K562 (cell line): ENCODE measurements around the gene CIART. TPM values are rescaled to one million over a fixed set of nuclear protein-coding genes. Genes with fewer than 3 reads are reported as not detected.

Experiments
- ADNP ChIP-seq: fragments of 200-800 bp; sonication (Bioruptor generic); IDR thresholded peaks from 2 replicates; pipeline ENCODE4 v1.6.1; 2016; ENCODE audit warnings: missing genetic modification characterization, missing compliant biosample characterization
- CBX1 ChIP-seq: sonication (generic); IDR thresholded peaks from 2 replicates; pipeline ENCODE4 v1.6.1; 2016; ENCODE audit warnings: antibody characterized with exemption, low read depth, mild to moderate bottlenecking
- CREM ChIP-seq: IDR thresholded peaks from 2 replicates; pipeline ENCODE4 v1.6.1; 2014; ENCODE audit warnings: antibody characterized with exemption, low read depth
- GTF2E2 ChIP-seq: fragments of 200-800 bp; sonication (Bioruptor generic); IDR thresholded peaks from 2 replicates; pipeline ENCODE4 v1.6.1; 2016; ENCODE audit warnings: missing genetic modification characterization, missing compliant biosample characterization
- MAX ChIP-seq: sonication (generic); formaldehyde crosslinking; IDR thresholded peaks from 2 replicates; pipeline ENCODE4 v1.9.0; 2022; ENCODE audit warnings: mild to moderate bottlenecking, missing genetic modification reagents
- NFYB ChIP-seq: IDR thresholded peaks from 2 replicates; pipeline ENCODE4 v1.6.1; 2011; ENCODE audit warnings: mild to moderate bottlenecking, moderate library complexity; ENCODE audit not compliant: insufficient read length; ENCODE audit errors: extremely low read depth
- PPARD ChIP-seq: fragments of 250-450 bp; sonication (Bioruptor Pico); IDR thresholded peaks from 2 replicates; pipeline ENCODE4 v1.8.0; 2022; ENCODE audit warnings: inconsistent platforms, mild to moderate bottlenecking, moderate library complexity
- RERE ChIP-seq: sonication (generic); formaldehyde crosslinking; IDR thresholded peaks from 2 replicates; pipeline ENCODE4 v1.8.0; 2023; ENCODE audit warnings: missing genetic modification reagents, mild to moderate bottlenecking, borderline replicate concordance
- SETDB1 ChIP-seq: IDR thresholded peaks from one replicate; pipeline ENCODE4 v1.6.1; 2012; ENCODE audit warnings: low read length, control low read depth, inconsistent platforms
- ZBTB40 ChIP-seq, 2 experiments: fragments of 450-650 bp in 1 of 2; sonication (generic) in 1 of 2; formaldehyde crosslinking in 1 of 2; IDR thresholded peaks; 2 replicates each; pipeline versions ENCODE4 v1.7.1 to v1.9.0; 2016 to 2022; ENCODE audit warnings: inconsistent platforms in 1 of 2, mild to moderate bottlenecking in 1 of 2, missing genetic modification reagents in 1 of 2
- ZNF143 ChIP-seq: sonication (generic); formaldehyde crosslinking; IDR thresholded peaks from 2 replicates; pipeline ENCODE4 v1.9.0; 2022; ENCODE audit warnings: mild to moderate bottlenecking, missing genetic modification reagents
- ZNF764 ChIP-seq: fragments of 250-450 bp; sonication (Bioruptor Pico); IDR thresholded peaks from 2 replicates; pipeline ENCODE4 v1.4.0; 2020; ENCODE audit warnings: low read depth, mild to moderate bottlenecking, moderate library complexity
- polyA plus RNA-seq, 8 experiments: library from polyadenylated mRNA; depleted of rRNA in 4 of 8; stranded (reverse) in 5 of 8; unstranded in 3 of 8; fragments of >200 nt; fragmentation: Nextera tagmentation in 2 of 8; fragmentation: Illumina TruSeq in 1 of 8; extraction: Ambion mirVana in 2 of 8; extraction: Trizol in 1 of 8; gene quantifications; 2 replicates each; pipeline versions ENCODE4 v1.2.1 to v1.2.3, GENCODE V29; 2011 to 2014; ENCODE audit warnings: inconsistent platforms in 1 of 8, missing spikeins in 1 of 8
- total RNA-seq, 7 experiments: library from RNA; depleted of rRNA in 6 of 7; stranded (reverse); fragments of >200 nt in 6 of 7; fragmentation: Illumina TruSeq in 2 of 7; extraction: Trizol in 2 of 7; gene quantifications; 2 replicates each; pipeline versions ENCODE4 v1.2.1 to v1.2.3, GENCODE V29; 2011 to 2021; ENCODE audit warnings: low replicate concordance in 1 of 7

Gene CIART
- total and polyA plus RNA-seq, 9 of the 15 experiments (the other 6 are each of a cell fraction or from before 2014, with no cell fraction given) = 0.07 to 0.35 (median 0.19) TPM; not detected in 2

- TF ChIP-seq RERE (CRISPR knock-in tag) (no peak), ZNF143 (CRISPR knock-in tag) (no peak), CREM (peak; percentile 99), NFYB (no peak), CBX1 (no peak), SETDB1 (no peak), ZNF764 (CRISPR knock-in tag) (no peak), GTF2E2 (tag) (peak; percentile 9; the same call in 1 of the 2 replicates), MAX (CRISPR knock-in tag) (peak; percentile 90), PPARD (CRISPR knock-in tag) (no peak), ADNP (tag) (no peak), ZBTB40 (IDR thresholded peaks at IDR 0.05) (peak; percentile 98), ZBTB40 (CRISPR knock-in tag; IDR thresholded peaks at IDR 0.05) (no peak)
Observed at GRCh38 chr1:150293433-150294253, 11.3 kb downstream of the CIART start, which contains the start of gene MRPS21 (continued).
